Liver (tissue), 9 donors: ENCODE measurements around the gene USP35. TPM values are rescaled to one million over a fixed set of nuclear protein-coding genes. Genes with fewer than 3 reads are reported as not detected.

Experiments
- DNase-seq: peaks from one replicate; pipeline ENCODE4 v3.0.0-alpha.2; 2017; ENCODE audit warnings: low spot score
- H3K27ac ChIP-seq, 2 donors: one replicate each; pipeline ENCODE4 v1.7.0; 2013; ENCODE audit warnings: inconsistent platforms in 2 of 2, low read length in 2 of 2, control low read depth in 1 of 2, low read depth in 1 of 2, mild to moderate bottlenecking in 1 of 2
- H3K27me3 ChIP-seq, 4 donors: one replicate each; pipeline versions ENCODE4 v1.6.1 to v1.7.0; 2013; ENCODE audit warnings: low read length in 3 of 4, inconsistent platforms in 1 of 4, mild to moderate bottlenecking in 1 of 4, moderate library complexity in 1 of 4; ENCODE audit not compliant: control insufficient read depth in 4 of 4, insufficient read depth in 4 of 4
- H3K36me3 ChIP-seq, 4 donors: one replicate each; pipeline versions ENCODE4 v1.6.1 to v1.7.0; 2013; ENCODE audit warnings: low read length in 3 of 4, mild to moderate bottlenecking in 3 of 4, low read depth in 1 of 4, moderate library complexity in 1 of 4; ENCODE audit not compliant: control insufficient read depth in 4 of 4, insufficient read depth in 3 of 4
- H3K4me1 ChIP-seq, 4 donors: one replicate each; pipeline versions ENCODE4 v1.6.1 to v1.7.0; 2013; ENCODE audit warnings: low read length in 3 of 4, mild to moderate bottlenecking in 3 of 4, moderate library complexity in 1 of 4; ENCODE audit not compliant: control insufficient read depth in 4 of 4, insufficient read depth in 4 of 4
- H3K4me3 ChIP-seq, 3 donors: one replicate each; pipeline versions ENCODE4 v1.6.1 to v1.7.0; 2013; ENCODE audit warnings: low read length in 3 of 3, control low read depth in 1 of 3, low read depth in 1 of 3, mild to moderate bottlenecking in 1 of 3
- H3K9ac ChIP-seq, 2 donors: one replicate each; pipeline ENCODE4 v1.7.0; 2013; ENCODE audit warnings: low read length in 2 of 2, mild to moderate bottlenecking in 2 of 2, moderate library complexity in 2 of 2, control low read depth in 1 of 2, low read depth in 1 of 2
- H3K9me3 ChIP-seq, 4 donors: one replicate each; pipeline versions ENCODE4 v1.6.1 to v1.7.0; 2013; ENCODE audit warnings: low read length in 3 of 4; ENCODE audit not compliant: control insufficient read depth in 4 of 4
- EGR1 ChIP-seq, 2 donors: IDR thresholded peaks; 2 replicates each; pipeline ENCODE4 v1.6.1; 2016 to 2018; ENCODE audit warnings: antibody characterized with exemption in 2 of 2, low read depth in 2 of 2
- FOXA1 ChIP-seq: IDR thresholded peaks from 2 replicates; pipeline ENCODE4 v1.6.1; 2016; ENCODE audit warnings: antibody characterized with exemption
- FOXA2 ChIP-seq: IDR thresholded peaks from 2 replicates; pipeline ENCODE4 v1.6.1; 2016; ENCODE audit warnings: antibody characterized with exemption
- GABPA ChIP-seq, 2 donors: IDR thresholded peaks in 1 of 2; conservative IDR thresholded peaks in 1 of 2; 2 replicates each; pipeline ENCODE4 v1.6.1; 2016; ENCODE audit warnings: antibody characterized with exemption in 2 of 2, mild to moderate bottlenecking in 1 of 2, moderate library complexity in 1 of 2
- HNF4A ChIP-seq, 2 donors: conservative IDR thresholded peaks; 2 replicates each; pipeline ENCODE4 v1.6.1; 2016; ENCODE audit warnings: antibody characterized with exemption in 2 of 2, mild to moderate bottlenecking in 2 of 2
- HNF4G ChIP-seq: IDR thresholded peaks from 2 replicates; pipeline ENCODE4 v1.6.1; 2016; ENCODE audit warnings: antibody characterized with exemption
- JUND ChIP-seq, 2 donors: IDR thresholded peaks; 2 replicates each; pipeline ENCODE4 v1.6.1; 2016; ENCODE audit warnings: antibody characterized with exemption in 2 of 2
- NR2F2 ChIP-seq: IDR thresholded peaks from 2 replicates; pipeline ENCODE4 v1.6.1; 2016; ENCODE audit warnings: antibody characterized with exemption
- RAD21 ChIP-seq, 2 donors: IDR thresholded peaks; 2 replicates each; pipeline ENCODE4 v1.6.1; 2016; ENCODE audit warnings: antibody characterized with exemption in 2 of 2, mild to moderate bottlenecking in 2 of 2
- RXRA ChIP-seq, 2 donors: IDR thresholded peaks; 2 replicates each; pipeline ENCODE4 v1.6.1; 2017 to 2018; ENCODE audit warnings: antibody characterized with exemption in 2 of 2, mild to moderate bottlenecking in 1 of 2
- SP1 ChIP-seq: IDR thresholded peaks from 2 replicates; pipeline ENCODE4 v1.6.1; 2018; ENCODE audit warnings: antibody characterized with exemption, mild to moderate bottlenecking
- TAF1 ChIP-seq: conservative IDR thresholded peaks from 2 replicates; pipeline ENCODE4 v1.6.1; 2016; ENCODE audit warnings: antibody characterized with exemption, mild to moderate bottlenecking
- YY1 ChIP-seq: IDR thresholded peaks from 2 replicates; pipeline ENCODE4 v1.6.1; 2016; ENCODE audit warnings: antibody characterized with exemption, mild to moderate bottlenecking
- WGBS: extraction: QIAGEN DNeasy Blood & Tissue Kit; methylation state at CpG from one replicate; pipeline ENCODE4 v1.1.7; 2013; 5-methylcytosine and 5-hydroxymethylcytosine counted together
- polyA plus RNA-seq, 2 donors: library from polyadenylated mRNA; stranded (reverse) in 1 of 2; unstranded in 1 of 2; fragments of 200-250 nt in 1 of 2; fragments of >200 nt in 1 of 2; fragmentation: Nextera tagmentation in 1 of 2; extraction: Ambion mirVana in 1 of 2; gene quantifications; one replicate each; pipeline versions ENCODE4 v1.2.1 to v1.2.3, GENCODE V29; 2013 to 2015
- total RNA-seq, 2 donors: library from RNA; depleted of rRNA; stranded (reverse); fragments of >200 nt; gene quantifications; one replicate each; pipeline ENCODE4 v1.2.3, GENCODE V29; 2014
- TF ChIP-seq, protein P1 (sequence below): IDR thresholded peaks from 2 replicates; pipeline ENCODE4 v1.6.1; 2016; ENCODE audit warnings: antibody characterized with exemption, mild to moderate bottlenecking
- TF ChIP-seq, protein P2 (sequence below): IDR thresholded peaks from 2 replicates; pipeline ENCODE4 v1.6.1; 2016; ENCODE audit warnings: antibody characterized with exemption
- TF ChIP-seq, protein P3 (sequence below): IDR thresholded peaks from 2 replicates; pipeline ENCODE4 v1.6.1; 2016; ENCODE audit warnings: antibody characterized with exemption
- donor health status: healthy.
- donor health status: healthy.
- donor health status: healthy.
- donor health status: healthy.
- donor health status: healthy.

The USP35 gene
- total and polyA plus RNA-seq, 4 donors = 2.3 to 11.0 (median 4.8) TPM

DNA sequence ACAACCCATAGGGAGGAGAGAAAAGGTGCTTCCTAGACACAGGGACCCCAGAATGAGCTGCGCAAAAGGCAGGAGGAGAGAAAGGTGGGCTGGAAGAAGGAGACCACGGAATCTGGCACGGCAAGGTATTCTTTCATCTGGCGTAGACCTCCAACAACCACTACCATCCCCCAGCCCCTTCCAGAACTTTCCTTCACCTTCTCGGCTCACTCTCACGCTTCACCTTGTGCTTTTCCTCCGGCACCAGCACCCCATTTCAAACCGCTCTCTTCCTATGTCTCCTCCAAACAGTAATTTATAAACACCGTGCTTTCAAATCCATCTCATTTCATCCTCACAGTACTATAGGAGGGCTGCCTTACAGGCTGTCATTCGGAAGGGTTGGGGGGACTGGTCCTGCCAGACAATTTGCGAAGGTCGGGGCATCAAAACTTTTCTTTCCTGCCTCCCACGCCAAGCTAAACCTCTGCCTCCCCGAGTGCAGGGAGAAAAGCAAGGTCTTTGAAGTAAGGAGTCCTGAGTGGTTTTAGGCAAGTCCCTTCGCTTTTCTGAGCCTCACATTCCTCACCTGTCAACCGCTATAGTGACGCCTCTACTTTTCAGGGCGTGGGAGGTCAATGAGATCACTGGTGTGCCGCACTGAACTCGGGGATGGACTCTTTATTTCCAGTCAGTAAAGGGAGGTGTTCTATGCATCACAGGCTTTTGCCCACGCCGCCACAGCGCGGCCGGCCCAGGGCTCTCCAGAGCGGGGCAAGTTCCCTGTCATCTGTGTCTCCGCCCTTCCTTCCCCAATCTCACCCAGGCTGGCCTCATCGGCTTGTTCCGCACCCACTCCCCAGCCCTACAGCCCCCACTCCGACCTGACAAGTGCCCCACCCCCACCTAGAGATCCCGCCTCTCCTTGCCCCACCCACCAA is 1.1 kb upstream of the USP35 start:
- Histone ChIP-seq H3K27ac (peak overlapping the region; percentile 95 to 97), H3K27me3 (no peaks in the 10 kb centered on the region), H3K4me1 (peaks cover 18 to 58% (median 45%) of the 10 kb centered on the region in 4 donors), H3K4me3 (peak overlapping the region; percentile 58 to 73 (median 71)), H3K9ac (peak overlapping the region; percentile 93 to 95), H3K9me3 (no peaks in the 10 kb centered on the region), H3K36me3 (no peaks in the 10 kb centered on the region)
- 14% methylated on average over 31 of the region's 31 CpGs for WGBS
- TF ChIP-seq, protein P1, sequence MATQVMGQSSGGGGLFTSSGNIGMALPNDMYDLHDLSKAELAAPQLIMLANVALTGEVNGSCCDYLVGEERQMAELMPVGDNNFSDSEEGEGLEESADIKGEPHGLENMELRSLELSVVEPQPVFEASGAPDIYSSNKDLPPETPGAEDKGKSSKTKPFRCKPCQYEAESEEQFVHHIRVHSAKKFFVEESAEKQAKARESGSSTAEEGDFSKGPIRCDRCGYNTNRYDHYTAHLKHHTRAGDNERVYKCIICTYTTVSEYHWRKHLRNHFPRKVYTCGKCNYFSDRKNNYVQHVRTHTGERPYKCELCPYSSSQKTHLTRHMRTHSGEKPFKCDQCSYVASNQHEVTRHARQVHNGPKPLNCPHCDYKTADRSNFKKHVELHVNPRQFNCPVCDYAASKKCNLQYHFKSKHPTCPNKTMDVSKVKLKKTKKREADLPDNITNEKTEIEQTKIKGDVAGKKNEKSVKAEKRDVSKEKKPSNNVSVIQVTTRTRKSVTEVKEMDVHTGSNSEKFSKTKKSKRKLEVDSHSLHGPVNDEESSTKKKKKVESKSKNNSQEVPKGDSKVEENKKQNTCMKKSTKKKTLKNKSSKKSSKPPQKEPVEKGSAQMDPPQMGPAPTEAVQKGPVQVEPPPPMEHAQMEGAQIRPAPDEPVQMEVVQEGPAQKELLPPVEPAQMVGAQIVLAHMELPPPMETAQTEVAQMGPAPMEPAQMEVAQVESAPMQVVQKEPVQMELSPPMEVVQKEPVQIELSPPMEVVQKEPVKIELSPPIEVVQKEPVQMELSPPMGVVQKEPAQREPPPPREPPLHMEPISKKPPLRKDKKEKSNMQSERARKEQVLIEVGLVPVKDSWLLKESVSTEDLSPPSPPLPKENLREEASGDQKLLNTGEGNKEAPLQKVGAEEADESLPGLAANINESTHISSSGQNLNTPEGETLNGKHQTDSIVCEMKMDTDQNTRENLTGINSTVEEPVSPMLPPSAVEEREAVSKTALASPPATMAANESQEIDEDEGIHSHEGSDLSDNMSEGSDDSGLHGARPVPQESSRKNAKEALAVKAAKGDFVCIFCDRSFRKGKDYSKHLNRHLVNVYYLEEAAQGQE = peak; percentile 12
- no peak for TF ChIP-seq HNF4A (conservative IDR thresholded peaks at IDR 0.05)
- peak; percentile 22 for TF ChIP-seq TAF1
- peak; percentile 32 to 69 for TF ChIP-seq RXRA (IDR thresholded peaks at IDR 0.05)
- TF ChIP-seq, protein P2, sequence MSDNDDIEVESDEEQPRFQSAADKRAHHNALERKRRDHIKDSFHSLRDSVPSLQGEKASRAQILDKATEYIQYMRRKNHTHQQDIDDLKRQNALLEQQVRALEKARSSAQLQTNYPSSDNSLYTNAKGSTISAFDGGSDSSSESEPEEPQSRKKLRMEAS = no peak
- TF ChIP-seq EGR1 (IDR thresholded peaks at IDR 0.05; ENCODE audit: low read depth in 2 of 2) = no peak
- no peak for TF ChIP-seq GABPA (IDR thresholded peaks at IDR 0.05 in 1 of 2, conservative IDR thresholded peaks at IDR 0.05 in 1 of 2)
- TF ChIP-seq NR2F2 = no peak
- no peak for TF ChIP-seq JUND (IDR thresholded peaks at IDR 0.05)
- TF ChIP-seq YY1 = no peak
- TF ChIP-seq FOXA2 = no peak
- no peak for TF ChIP-seq RAD21 (IDR thresholded peaks at IDR 0.05)
- no peak for DNase-seq

DNA sequence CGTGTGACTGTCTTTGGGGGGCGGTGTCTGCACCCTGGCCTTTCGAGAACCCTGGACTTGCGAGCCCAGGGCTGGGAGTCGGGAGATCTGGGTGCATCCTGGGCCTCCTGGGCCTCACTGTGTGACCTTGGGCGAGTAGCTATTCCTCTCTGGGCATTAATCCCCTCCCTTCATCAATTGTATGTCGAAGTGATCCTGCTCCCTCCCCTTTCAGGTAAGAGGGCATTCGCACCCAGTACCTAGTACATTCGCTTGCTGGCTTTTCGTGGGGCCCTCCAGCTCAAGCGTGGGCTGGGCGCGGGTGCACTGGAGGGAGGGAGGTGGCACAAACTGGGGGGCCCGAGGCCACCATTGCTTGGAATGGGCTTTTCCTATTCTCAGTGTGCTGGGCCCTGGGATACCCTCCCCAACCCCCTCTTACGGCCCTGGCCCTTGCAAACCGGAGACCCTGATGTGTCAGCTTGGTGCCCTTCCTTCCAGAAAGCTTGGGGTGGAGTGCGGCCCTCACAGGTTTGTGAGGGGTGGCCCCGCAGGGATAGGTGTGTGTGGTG is 530 bp downstream of the USP35 start:
- Histone ChIP-seq H3K4me3 (peak overlapping the region; percentile 64 to 71 (median 71)), H3K9me3 (no peaks in the 10 kb centered on the region), H3K27ac (peak overlapping the region; percentile 95 to 97), H3K27me3 (no peaks in the 10 kb centered on the region), H3K4me1 (peaks cover 20 to 59% (median 50%) of the 10 kb centered on the region in 4 donors), H3K9ac (peak overlapping the region; percentile 36 to 47), H3K36me3 (no peaks in the 10 kb centered on the region)
- DNase-seq = no peak
- TF ChIP-seq, protein P1 = no peak
- no peak for TF ChIP-seq HNF4G
- TF ChIP-seq FOXA1 = no peak
- TF ChIP-seq RAD21 (IDR thresholded peaks at IDR 0.05) = no peak
- TF ChIP-seq SP1 = no peak
- no peak for TF ChIP-seq JUND (IDR thresholded peaks at IDR 0.05)
- no peak for TF ChIP-seq HNF4A (conservative IDR thresholded peaks at IDR 0.05)
- TF ChIP-seq RXRA (IDR thresholded peaks at IDR 0.05) = no peak
- no peak for TF ChIP-seq YY1
- TF ChIP-seq, protein P3, sequence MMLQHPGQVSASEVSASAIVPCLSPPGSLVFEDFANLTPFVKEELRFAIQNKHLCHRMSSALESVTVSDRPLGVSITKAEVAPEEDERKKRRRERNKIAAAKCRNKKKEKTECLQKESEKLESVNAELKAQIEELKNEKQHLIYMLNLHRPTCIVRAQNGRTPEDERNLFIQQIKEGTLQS = no peak
- no peak for TF ChIP-seq NR2F2
- TF ChIP-seq GABPA (IDR thresholded peaks at IDR 0.05 in 1 of 2, conservative IDR thresholded peaks at IDR 0.05 in 1 of 2) = no peak
- 52% methylated on average over 18 of the region's 18 CpGs for WGBS
